Ovary (tissue), 9 donors: ENCODE results near the gene DTX4. TPM values are rescaled to one million over a fixed set of nuclear protein-coding genes. Genes with fewer than 3 reads are reported as not detected.

Experiments
- DNase-seq, 5 donors: peaks; one replicate each; pipeline ENCODE4 v3.0.0-alpha.2; 2019 to 2020
- H3K27ac ChIP-seq, 2 donors: fragments of 200-600 bp; one replicate each; pipeline versions ENCODE4 v1.5.1 to v1.8.0; 2019 to 2022
- H3K27me3 ChIP-seq: fragments of 200-600 bp; one replicate; pipeline ENCODE4 v1.8.0; 2022
- H3K36me3 ChIP-seq: fragments of 200-600 bp; sonication (generic); one replicate; pipeline ENCODE4 v1.5.1; 2019
- H3K4me1 ChIP-seq: one replicate; pipeline ENCODE4 v1.8.1; 2013; ENCODE audit warnings: mild to moderate bottlenecking, moderate library complexity; ENCODE audit not compliant: insufficient read depth
- H3K4me3 ChIP-seq: fragments of 200-600 bp; sonication (generic); one replicate; pipeline ENCODE4 v1.5.1; 2017
- H3K9me3 ChIP-seq, 2 donors: fragments of 200-600 bp in 1 of 2; sonication (generic) in 1 of 2; one replicate each; pipeline versions ENCODE4 v1.5.1 to v1.8.1; 2013 to 2019; ENCODE audit warnings: mild to moderate bottlenecking in 1 of 2, moderate library complexity in 1 of 2
- EP300 ChIP-seq: sonication (generic); formaldehyde crosslinking; IDR thresholded peaks from one replicate; pipeline ENCODE4 v1.6.1; 2017; ENCODE audit warnings: antibody characterized with exemption
- POLR2A ChIP-seq: fragments of 450-650 bp; IDR thresholded peaks from one replicate; pipeline ENCODE4 v1.6.1; 2017; ENCODE audit warnings: antibody characterized with exemption, mild to moderate bottlenecking, moderate library complexity
- WGBS, 3 donors: extraction: QIAGEN DNeasy Blood & Tissue Kit in 1 of 3; methylation state at CpG; one replicate each; pipeline versions ENCODE4 v1.1.5 to v1.1.7; 2013 to 2017; 5-methylcytosine and 5-hydroxymethylcytosine counted together
- intact Hi-C, 4 donors: fragments of 100-400 bp; cut with DNase I; formaldehyde crosslinking; loops; one replicate each; pipeline versions ENCODE4 v1.11.0 to v1.15.1; 2022 to 2023
- polyA plus RNA-seq, 2 donors: library from polyadenylated mRNA; stranded (reverse); fragments of 200-250 nt in 1 of 2; fragments of 350-450 nt in 1 of 2; fragmentation: Illumina TruSeq in 1 of 2; extraction: RNeasy Lipid Tissue Mini Kit (QIAGEN cat#74804) in 1 of 2; gene quantifications; one replicate each; pipeline ENCODE4 v1.2.3, GENCODE V29; 2013 to 2014
- total RNA-seq, 7 donors: library from RNA; depleted of rRNA in 2 of 7; stranded (reverse); fragments of >200 nt in 2 of 7; fragmentation: NEBNext Ultra II Directional in 3 of 7; extraction: Animal tissue kit (Norgen Biotek cat#: 25700) in 3 of 7; gene quantifications; one replicate each; pipeline versions ENCODE4 v1.1.0 to v1.2.4, GENCODE V29; 2016 to 2023
- TF ChIP-seq, protein P1 (sequence below), 3 donors: fragments of 450-650 bp in 2 of 3; fragments of 200-600 bp in 1 of 3; IDR thresholded peaks; one replicate each; pipeline versions ENCODE4 v1.5.1 to v1.8.0; 2016 to 2022; ENCODE audit warnings: antibody characterized with exemption in 3 of 3, mild to moderate bottlenecking in 1 of 3
- donor health status: DM: no; HTN: no; CAD: no; lungs with moderate emphysema.
- donor health status: DM: no; HTN: no; CAD: no.
- donor health status: Bipolar disorder and iron deficiency.
- donor health status: DM: yes; HTN: yes; CAD: no.
- donor health status: DM: no; HTN: no; CAD: no.
- donor health status: DM: yes; HTN: yes; CAD: no.

DTX4 gene
- total and polyA plus RNA-seq, 9 donors, result 6.1 to 21.5 (median 16.9) TPM

DNA sequence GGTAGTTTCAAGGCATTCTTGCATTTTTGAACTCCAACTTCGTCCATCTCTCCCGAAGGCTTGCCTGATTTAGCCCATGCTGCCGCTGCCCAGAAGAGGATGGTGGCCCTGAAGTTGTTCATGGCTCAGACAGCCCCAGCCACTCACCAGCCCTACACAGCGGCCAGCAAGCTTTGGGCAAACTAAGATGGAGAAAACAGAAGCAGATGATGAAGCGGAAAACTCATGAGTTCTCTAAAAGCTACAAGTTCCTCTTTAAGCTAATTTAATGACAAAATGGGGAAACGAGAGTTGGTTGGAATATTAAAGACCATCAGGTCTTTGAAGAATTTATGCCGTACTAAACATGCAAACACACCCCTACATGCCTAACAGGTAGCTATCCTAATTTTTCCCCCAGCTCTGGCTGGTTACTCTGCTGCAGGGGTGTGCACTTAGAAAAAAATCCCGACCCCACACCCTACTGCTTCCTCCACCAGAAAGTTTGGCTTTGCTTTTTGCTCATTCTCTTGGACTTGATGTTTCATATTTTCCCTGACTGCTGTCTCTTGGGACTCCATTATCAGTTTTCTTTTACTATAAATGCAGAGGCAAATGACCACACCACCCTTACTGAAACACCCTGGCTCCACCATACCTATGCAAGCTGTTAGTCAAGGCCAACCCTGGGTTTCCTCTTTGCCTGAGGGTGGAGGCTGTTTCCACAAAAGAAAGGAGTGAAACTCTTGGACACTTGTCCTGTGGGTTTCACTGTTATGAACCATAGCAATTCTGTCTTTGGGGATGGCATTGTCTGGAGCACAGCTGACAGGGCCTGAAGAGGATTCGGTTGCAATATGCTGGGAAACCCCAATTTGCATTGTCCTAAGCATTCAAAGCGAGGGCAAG, 41.1 kb downstream of the DTX4 start, which contains the start of gene MPEG1:
Gene MPEG1 (minus strand): TSS at position 184 of the 888 bp plus-strand sequence. CDS start 62 bp downstream, at position 122.
- Histone ChIP-seq H3K9me3 (no peaks in the 10 kb centered on the region), H3K27ac (no peak within 1 kb of the TSS), H3K27me3 (no peaks in the 10 kb centered on the region), H3K4me1 (peaks cover 2% of the 10 kb centered on the region), H3K36me3 (no peaks in the 10 kb centered on the region), H3K4me3 (no peak within 1 kb of the TSS)
- WGBS, 3 donors, result 89 to 91% (median 89%) methylated on average over 10 of the region's 10 CpGs
- DNase-seq, result no peak
- TF ChIP-seq POLR2A, result no peak
- TF ChIP-seq EP300, result no peak
- TF ChIP-seq, protein P1, sequence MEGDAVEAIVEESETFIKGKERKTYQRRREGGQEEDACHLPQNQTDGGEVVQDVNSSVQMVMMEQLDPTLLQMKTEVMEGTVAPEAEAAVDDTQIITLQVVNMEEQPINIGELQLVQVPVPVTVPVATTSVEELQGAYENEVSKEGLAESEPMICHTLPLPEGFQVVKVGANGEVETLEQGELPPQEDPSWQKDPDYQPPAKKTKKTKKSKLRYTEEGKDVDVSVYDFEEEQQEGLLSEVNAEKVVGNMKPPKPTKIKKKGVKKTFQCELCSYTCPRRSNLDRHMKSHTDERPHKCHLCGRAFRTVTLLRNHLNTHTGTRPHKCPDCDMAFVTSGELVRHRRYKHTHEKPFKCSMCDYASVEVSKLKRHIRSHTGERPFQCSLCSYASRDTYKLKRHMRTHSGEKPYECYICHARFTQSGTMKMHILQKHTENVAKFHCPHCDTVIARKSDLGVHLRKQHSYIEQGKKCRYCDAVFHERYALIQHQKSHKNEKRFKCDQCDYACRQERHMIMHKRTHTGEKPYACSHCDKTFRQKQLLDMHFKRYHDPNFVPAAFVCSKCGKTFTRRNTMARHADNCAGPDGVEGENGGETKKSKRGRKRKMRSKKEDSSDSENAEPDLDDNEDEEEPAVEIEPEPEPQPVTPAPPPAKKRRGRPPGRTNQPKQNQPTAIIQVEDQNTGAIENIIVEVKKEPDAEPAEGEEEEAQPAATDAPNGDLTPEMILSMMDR (IDR thresholded peaks at IDR 0.05), result no peak
- intact Hi-C loops, result no loop called here

DNA sequence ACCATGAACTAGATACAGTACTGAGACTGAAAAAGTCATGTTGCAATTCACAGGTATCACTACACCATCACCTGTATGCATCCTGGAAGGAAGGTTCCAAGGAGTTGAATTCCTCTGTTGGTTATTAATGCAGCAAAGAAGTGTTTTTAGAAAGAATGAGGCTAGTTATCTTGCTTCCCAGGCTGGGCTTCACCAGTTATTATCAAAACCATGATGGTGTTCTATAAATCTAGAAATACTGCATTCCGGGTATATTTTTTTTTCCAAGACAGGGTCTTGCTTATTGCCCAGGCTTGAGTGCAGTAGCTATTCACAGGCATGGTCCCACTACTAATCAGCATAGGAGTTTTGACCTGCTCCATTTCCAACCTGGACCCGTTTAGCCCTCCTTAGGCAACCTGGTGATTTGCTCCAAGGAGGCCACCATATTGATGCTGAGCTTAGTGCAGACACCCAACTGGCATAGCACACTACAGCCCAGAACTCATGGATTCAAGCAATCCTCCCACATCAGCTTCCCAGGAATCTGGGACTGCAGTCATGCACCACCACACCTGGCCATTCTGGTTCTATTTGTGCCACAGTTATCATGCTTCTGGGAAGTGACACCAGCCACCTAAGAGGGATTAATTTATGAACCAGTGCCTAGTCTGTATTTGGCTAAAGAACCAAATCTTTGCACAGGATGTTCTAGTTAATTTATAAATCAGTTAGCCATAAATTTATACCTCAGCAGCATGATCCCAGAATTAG, 42.4 kb downstream of the DTX4 start:
- 85 to 91% (median 87%) methylated on average over 2 of the region's 2 CpGs for WGBS, 3 donors
- Histone ChIP-seq H3K27ac (no peak overlapping the region), H3K27me3 (no peaks in the 10 kb centered on the region), H3K4me3 (no peak overlapping the region), H3K36me3 (no peaks in the 10 kb centered on the region), H3K4me1 (peaks cover 2% of the 10 kb centered on the region), H3K9me3 (no peaks in the 10 kb centered on the region)
- no peak for TF ChIP-seq EP300
- intact Hi-C loops, result no loop called here
- DNase-seq, result no peak

DNA sequence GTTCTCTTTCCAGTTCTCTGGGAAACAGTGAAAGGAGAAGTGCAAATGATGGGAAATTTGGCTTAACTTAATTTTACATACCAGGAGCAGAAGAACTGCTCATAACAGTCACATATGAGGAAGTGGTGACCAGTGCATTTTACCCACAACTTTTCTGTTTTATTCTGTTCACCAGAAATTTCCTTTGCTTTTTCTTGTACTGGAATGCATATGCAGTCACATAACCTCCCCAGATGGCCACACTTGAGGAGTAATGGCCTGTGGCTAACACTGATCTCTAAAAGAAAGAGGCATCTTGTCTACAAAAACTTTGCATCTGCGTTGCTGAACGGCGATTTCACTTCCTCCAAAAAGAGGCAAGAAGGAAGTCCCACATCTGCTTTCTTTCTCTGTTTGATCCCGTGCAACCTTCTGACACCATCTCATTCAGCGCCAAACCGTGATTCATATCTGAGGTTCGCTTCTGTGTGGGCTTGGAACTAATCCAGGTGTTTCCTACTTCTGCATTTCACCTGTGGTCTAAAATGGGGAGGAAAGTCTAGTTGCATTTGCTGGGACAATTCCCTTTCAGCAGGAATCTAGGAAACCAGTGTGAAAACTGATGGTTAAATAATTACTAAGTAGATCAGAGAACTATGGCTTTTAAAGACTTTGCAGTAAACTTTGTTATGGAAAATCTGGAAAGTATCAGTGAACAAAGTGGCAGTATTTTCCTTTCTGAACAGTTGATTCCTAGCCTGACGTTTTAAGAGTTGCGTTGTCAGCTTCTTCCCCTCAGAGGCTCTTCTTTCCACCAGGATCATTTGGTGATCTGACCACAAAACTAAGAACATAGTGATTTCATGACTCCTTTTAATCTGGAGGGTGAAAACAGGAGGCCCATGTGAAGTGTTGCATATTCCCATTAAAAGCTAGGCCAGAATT, 45.0 kb downstream of the DTX4 start:
- Histone ChIP-seq H3K4me3 (no peak overlapping the region), H3K9me3 (no peaks in the 10 kb centered on the region), H3K27ac (no peak overlapping the region), H3K36me3 (no peaks in the 10 kb centered on the region), H3K27me3 (no peaks in the 10 kb centered on the region), H3K4me1 (peaks cover 2% of the 10 kb centered on the region)
- intact Hi-C loops, result no loop called here
- WGBS, 3 donors, result 34 to 40% (median 34%) methylated on average over 9 of the region's 9 CpGs
- DNase-seq, result no peak
- TF ChIP-seq, protein P1 (IDR thresholded peaks at IDR 0.05), result no peak
- TF ChIP-seq EP300, result no peak
- TF ChIP-seq POLR2A, result no peak

DNA sequence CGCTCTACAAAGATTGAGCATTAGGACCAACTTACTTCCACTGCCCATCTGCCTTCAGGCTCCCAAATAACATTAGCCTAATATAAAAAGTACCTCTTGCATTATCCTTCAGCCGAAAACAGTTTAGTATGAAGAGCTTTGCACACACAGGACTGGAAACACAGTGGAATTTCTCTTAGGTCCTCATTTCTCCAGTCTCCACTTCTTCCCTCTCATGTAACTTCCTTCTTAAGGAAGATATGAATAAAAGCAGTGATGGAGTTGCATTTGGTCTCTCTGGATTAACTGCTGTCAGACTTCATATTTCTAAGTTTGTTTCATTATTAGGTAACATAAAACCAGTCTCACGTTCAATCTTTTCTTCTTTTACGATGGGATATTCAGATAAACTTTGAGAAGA, 46.4 kb downstream of the DTX4 start:
- DNase-seq, result no peak
- 94 to 98% (median 94%) methylated on average over 4 of the region's 4 CpGs for WGBS, 3 donors
- Histone ChIP-seq H3K27ac (no peak overlapping the region), H3K36me3 (no peaks in the 10 kb centered on the region), H3K27me3 (no peaks in the 10 kb centered on the region), H3K4me1 (peaks cover 2% of the 10 kb centered on the region), H3K9me3 (no peaks in the 10 kb centered on the region), H3K4me3 (no peak overlapping the region)
- TF ChIP-seq, protein P1 (IDR thresholded peaks at IDR 0.05), result no peak
- no peak for TF ChIP-seq EP300
- no peak for TF ChIP-seq POLR2A
- intact Hi-C loops, result no loop called here
